Parathyroid adenoma (tissue), 2 donors: ENCODE results near the gene BRAF.

Experiments
- H2AFZ ChIP-seq: fragments of 300-600 bp; sonication (generic); one replicate; pipeline ENCODE4 v1.7.0; 2017; ENCODE audit warnings: antibody characterized with exemption, mild to moderate bottlenecking
- H3K27ac ChIP-seq: fragments of 300-600 bp; sonication (generic); one replicate; pipeline ENCODE4 v1.7.0; 2017
- H3K27me3 ChIP-seq: fragments of 300-600 bp; sonication (generic); one replicate; pipeline ENCODE4 v1.7.0; 2017; ENCODE audit warnings: low read length; ENCODE audit not compliant: control insufficient read depth, insufficient read depth
- H3K36me3 ChIP-seq: fragments of 300-600 bp; sonication (generic); one replicate; pipeline ENCODE4 v1.7.0; 2017; ENCODE audit warnings: low read length; ENCODE audit not compliant: control insufficient read depth, insufficient read depth
- H3K4me1 ChIP-seq: fragments of 300-600 bp; sonication (generic); one replicate; pipeline ENCODE4 v1.7.0; 2017; ENCODE audit warnings: control low read depth
- H3K4me2 ChIP-seq: fragments of 300-600 bp; sonication (generic); one replicate; pipeline ENCODE4 v1.7.0; 2017; ENCODE audit warnings: low read length
- H3K4me3 ChIP-seq: fragments of 300-600 bp; sonication (generic); one replicate; pipeline ENCODE4 v1.7.0; 2017; ENCODE audit warnings: low read depth, low read length
- H3K79me2 ChIP-seq: fragments of 300-600 bp; sonication (generic); one replicate; pipeline ENCODE4 v1.7.0; 2017; ENCODE audit warnings: control low read depth
- H3K9ac ChIP-seq: fragments of 300-600 bp; sonication (generic); one replicate; pipeline ENCODE4 v1.7.0; 2017; ENCODE audit warnings: mild to moderate bottlenecking
- H3K9me3 ChIP-seq: fragments of 300-600 bp; sonication (generic); one replicate; pipeline ENCODE4 v1.7.0; 2017; ENCODE audit warnings: low read length; ENCODE audit not compliant: control insufficient read depth
- CTCF ChIP-seq: fragments of 300-600 bp; sonication (generic); IDR thresholded peaks from one replicate; pipeline ENCODE4 v1.7.0; 2017; ENCODE audit warnings: antibody characterized with exemption, mild to moderate bottlenecking
- donor health status: primary hyperparathyroidism.

BRAF gene

GRCh38 chr7:140669352-140669751 lies 255.4 kb downstream of the BRAF start:
- Histone ChIP-seq H3K4me1 (peaks cover 11% of the 10 kb centered on the region), H3K9ac (no peak overlapping the region), H3K4me3 (no peak overlapping the region), H3K27ac (no peak overlapping the region), H3K4me2 (no peak overlapping the region), H2AFZ (no peak overlapping the region), H3K9me3 (no peaks in the 10 kb centered on the region), H3K79me2 (no peaks in the 10 kb centered on the region), H3K36me3 (no peaks in the 10 kb centered on the region), H3K27me3 (no peaks in the 10 kb centered on the region)
- TF ChIP-seq CTCF: no peak
